ENCODE results near the gene FBXO33.

Gene FBXO33

DNA sequence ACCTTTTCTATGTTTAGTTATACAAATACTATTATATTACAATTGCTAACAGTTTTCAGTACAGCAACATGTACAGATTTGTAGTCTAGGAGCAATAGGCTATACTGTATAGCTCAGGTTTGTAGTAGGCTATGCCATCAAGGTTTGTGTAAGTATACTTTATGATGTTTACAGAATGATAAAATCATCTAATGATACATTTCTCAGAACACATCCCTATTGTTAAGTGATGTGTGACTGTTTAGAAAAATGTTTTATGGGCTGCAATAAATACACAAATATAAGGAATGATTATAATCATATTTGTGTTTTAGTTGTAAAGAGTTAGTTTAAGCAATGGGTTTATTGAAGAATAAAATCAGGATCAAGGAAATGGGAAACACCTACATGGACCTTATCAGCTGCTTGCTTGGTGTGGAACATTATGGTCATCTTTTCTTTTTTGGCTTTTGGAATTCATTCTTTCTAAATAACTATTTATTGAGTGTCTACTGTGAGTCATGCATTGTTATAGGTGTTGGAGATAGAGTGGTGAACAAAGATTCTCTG is 24.5 kb upstream of the FBXO33 start:
- DNase-seq (ENCODE audit: low read depth) = no peak
- no peak overlapping the region for H3K4me3 ChIP-seq (ENCODE audit: low read depth, low read length)
- TF ChIP-seq, protein P1, sequence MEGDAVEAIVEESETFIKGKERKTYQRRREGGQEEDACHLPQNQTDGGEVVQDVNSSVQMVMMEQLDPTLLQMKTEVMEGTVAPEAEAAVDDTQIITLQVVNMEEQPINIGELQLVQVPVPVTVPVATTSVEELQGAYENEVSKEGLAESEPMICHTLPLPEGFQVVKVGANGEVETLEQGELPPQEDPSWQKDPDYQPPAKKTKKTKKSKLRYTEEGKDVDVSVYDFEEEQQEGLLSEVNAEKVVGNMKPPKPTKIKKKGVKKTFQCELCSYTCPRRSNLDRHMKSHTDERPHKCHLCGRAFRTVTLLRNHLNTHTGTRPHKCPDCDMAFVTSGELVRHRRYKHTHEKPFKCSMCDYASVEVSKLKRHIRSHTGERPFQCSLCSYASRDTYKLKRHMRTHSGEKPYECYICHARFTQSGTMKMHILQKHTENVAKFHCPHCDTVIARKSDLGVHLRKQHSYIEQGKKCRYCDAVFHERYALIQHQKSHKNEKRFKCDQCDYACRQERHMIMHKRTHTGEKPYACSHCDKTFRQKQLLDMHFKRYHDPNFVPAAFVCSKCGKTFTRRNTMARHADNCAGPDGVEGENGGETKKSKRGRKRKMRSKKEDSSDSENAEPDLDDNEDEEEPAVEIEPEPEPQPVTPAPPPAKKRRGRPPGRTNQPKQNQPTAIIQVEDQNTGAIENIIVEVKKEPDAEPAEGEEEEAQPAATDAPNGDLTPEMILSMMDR (IDR thresholded peaks at IDR 0.05; ENCODE audit: low read depth, low read length, missing control alignments) = no peak

DNA sequence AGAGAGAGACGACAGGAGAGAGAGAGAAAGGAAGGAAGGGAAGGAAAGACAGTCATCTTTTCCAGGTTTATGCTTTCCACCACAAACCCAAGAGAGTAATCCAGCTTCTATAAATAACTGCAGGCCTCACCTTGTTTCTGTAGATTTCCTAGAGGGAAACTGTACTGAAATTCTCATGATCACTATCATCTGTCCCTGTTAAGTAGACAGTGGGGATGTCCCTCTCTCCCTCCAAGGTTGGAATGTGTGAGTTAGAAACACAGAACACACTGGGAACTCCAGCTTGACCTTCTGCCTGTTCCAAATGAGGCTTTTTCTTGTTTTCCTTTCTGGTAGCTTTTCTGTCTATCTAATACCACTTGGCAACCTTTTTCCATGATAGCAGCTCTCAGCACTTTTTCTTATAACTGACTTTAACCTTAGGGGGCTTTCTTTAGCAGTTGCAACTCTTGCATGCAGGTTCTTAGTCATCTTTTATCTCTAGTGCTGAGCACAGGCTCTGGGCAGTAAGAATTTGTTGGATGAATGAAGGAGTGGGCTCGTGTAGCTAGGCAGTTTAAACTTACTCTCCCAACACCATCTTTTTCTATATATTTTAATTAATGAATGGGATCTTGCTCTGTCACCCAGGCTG is 22.8 kb upstream of the FBXO33 start:
- TF ChIP-seq, protein P1 (IDR thresholded peaks at IDR 0.05; ENCODE audit: low read depth, low read length, missing control alignments) = no peak
- no peak for DNase-seq (ENCODE audit: low read depth)
- H3K4me3 ChIP-seq (ENCODE audit: low read depth, low read length) = no peak overlapping the region

DNA sequence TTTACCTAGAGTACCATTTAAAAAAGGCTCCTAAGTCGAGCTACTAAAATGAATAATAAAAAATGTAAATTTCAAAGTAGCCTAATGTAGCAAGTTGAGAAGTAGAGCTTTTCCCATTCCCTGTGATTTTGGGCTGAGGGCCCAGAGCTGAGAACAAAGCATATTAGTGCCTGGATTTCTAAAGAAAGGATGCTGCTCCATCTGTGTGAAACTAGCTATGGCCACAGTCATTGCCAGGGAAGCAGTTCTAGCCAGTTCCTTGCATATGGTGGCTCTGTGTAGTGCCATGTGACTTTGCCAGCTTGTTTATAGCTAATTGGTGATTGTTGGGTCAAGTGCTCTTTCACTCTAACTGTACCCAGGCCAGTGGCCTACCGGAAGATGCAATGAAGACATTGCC is 20.4 kb upstream of the FBXO33 start:
- DNase-seq (ENCODE audit: low read depth) = no peak
- TF ChIP-seq, protein P1 (IDR thresholded peaks at IDR 0.05; ENCODE audit: low read depth, low read length, missing control alignments) = no peak
- no peak overlapping the region for H3K4me3 ChIP-seq (ENCODE audit: low read depth, low read length)

DNA sequence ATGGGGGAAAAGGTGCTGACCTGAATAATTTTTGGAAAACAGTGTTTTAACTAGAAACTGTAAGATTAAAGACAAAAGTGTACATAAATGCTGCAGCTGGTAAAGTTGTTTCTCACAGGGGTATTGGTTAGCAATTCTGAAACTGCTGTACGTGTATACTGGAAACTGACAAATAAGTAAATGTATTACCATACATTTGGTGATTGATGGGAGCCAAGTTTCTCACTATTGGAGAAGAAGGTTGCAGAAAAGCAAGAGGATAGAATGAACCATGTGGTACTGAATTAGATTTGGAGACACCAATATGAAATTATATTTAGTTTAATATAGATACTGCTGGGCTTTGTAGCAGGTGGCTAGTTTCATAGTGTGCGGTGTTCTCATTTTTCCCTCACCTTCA is 19.6 kb upstream of the FBXO33 start:
- TF ChIP-seq, protein P1 (IDR thresholded peaks at IDR 0.05; ENCODE audit: low read depth, low read length, missing control alignments) = no peak
- no peak for DNase-seq (ENCODE audit: low read depth)
- H3K4me3 ChIP-seq (ENCODE audit: low read depth, low read length) = no peak overlapping the region; the same call in 1 of the 2 replicates

DNA sequence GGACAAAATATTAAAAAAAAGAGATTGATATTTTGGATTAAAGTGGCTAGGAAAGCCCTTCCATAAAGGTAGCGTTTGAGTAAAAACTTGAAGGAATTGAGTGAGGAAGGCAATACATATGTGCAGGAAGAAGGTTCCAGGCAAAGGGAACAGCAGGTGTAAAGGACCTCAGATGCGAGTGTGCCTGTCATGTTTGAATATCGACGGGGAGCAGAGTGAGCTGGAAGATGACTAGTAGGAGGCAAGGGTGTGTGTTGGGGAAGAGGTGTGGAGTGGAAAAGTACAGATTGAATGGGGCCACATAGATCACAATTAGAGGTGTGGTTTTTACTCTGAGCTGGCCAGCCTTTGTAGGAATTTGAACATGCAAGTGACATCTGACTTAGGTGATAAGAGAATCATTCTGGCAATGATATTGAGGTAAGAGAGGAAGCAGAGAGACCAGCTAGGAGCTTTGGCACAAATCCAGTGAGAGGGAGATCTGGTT is 15.0 kb upstream of the FBXO33 start:
- TF ChIP-seq, protein P1 (IDR thresholded peaks at IDR 0.05; ENCODE audit: low read depth, low read length, missing control alignments) = no peak
- H3K4me3 ChIP-seq (ENCODE audit: low read depth, low read length) = no peak overlapping the region
- DNase-seq (ENCODE audit: low read depth) = no peak

DNA sequence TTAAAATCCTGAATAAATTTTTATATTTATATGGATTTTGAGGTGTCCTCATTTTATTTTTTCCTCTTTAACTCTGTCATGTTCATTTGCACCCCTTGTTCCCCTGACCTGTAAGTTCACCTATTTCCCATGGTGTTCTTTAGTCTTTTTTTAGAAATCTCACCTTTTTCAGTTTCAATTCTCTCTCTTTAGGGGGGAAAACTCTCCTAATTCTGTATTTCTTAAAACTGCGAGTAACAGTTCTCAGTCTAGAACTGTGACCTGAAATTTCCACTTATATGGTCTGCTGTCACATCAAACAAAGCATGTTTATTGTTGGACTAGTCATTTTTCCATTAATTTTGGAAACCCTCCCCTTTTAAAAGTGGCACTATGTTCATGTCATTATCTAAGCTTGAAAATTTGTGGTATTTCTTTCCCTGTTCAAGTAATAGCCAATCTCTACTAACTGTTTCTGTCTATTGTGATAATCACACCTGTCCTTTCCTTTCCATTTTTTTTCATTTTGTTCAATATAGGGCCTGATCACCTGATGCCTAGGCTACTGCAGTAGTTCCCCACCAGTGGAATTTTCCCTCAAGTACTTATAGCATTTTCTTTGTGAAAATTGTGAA is 14.0 kb upstream of the FBXO33 start:
- no peak overlapping the region; the same call in 1 of the 2 replicates for H3K4me3 ChIP-seq (ENCODE audit: low read depth, low read length)
- TF ChIP-seq, protein P1 (IDR thresholded peaks at IDR 0.05; ENCODE audit: low read depth, low read length, missing control alignments) = no peak
- DNase-seq (ENCODE audit: low read depth) = no peak

All from GM12864 (cell line).